ENCODE data around the gene CLBA1. TPM values are rescaled to one million over a fixed set of nuclear protein-coding genes. Genes with fewer than 3 reads are reported as not detected.
"Not testable (repeated sequence)": the region's sequence is repeated elsewhere in the genome, so short reads cannot be mapped to it uniquely, and the experiment has no call there.

CLBA1 gene
- total RNA-seq, 1 experiment from 2014 or later: 19.2 TPM

- ChIA-PET CTCF (no interaction called here), POLR2A (ENCODE audit: unreplicated experiment) (no interaction called here)
- no peaks in the 10 kb centered on the region for H3K4me1 ChIP-seq (ENCODE audit: insufficient read depth, low read length)
- intact Hi-C loops (cut with micrococcal nuclease): no loop called here
- no peak overlapping the region for H3K27ac ChIP-seq (ENCODE audit: low read length)
- no peaks in the 10 kb centered on the region for H3K27me3 ChIP-seq (ENCODE audit: low read length)
- H3K4me2 ChIP-seq (ENCODE audit: low read length): no peak overlapping the region
- no peak overlapping the region for H3K4me3 ChIP-seq (ENCODE audit: low read length)
- H3K9me2 ChIP-seq (replicated peaks; ENCODE audit: low read length): no peaks in the 10 kb centered on the region
- ATAC-seq (no peak), DNase-seq (no peak)
- H3K36me3 ChIP-seq (ENCODE audit: low read depth, low read length): no peaks in the 10 kb centered on the region
- no TSS peak for BruUV-seq (replicated peaks)
- no peak for TF ChIP-seq EZH2phosphoT487 (IDR thresholded peaks at IDR 0.05; ENCODE audit: borderline replicate concordance, low read length)
- TF ChIP-seq, protein P1, sequence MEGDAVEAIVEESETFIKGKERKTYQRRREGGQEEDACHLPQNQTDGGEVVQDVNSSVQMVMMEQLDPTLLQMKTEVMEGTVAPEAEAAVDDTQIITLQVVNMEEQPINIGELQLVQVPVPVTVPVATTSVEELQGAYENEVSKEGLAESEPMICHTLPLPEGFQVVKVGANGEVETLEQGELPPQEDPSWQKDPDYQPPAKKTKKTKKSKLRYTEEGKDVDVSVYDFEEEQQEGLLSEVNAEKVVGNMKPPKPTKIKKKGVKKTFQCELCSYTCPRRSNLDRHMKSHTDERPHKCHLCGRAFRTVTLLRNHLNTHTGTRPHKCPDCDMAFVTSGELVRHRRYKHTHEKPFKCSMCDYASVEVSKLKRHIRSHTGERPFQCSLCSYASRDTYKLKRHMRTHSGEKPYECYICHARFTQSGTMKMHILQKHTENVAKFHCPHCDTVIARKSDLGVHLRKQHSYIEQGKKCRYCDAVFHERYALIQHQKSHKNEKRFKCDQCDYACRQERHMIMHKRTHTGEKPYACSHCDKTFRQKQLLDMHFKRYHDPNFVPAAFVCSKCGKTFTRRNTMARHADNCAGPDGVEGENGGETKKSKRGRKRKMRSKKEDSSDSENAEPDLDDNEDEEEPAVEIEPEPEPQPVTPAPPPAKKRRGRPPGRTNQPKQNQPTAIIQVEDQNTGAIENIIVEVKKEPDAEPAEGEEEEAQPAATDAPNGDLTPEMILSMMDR (conservative IDR thresholded peaks at IDR 0.05; ENCODE audit: low read depth, low read length): no peak
- no peak for TF ChIP-seq EZH2 (IDR thresholded peaks at IDR 0.05; ENCODE audit: low read length, unreplicated experiment)
- no peak overlapping the region for H3K9ac ChIP-seq (ENCODE audit: low read length)
- no peaks in the 10 kb centered on the region for H4K20me1 ChIP-seq (ENCODE audit: low read length)
- H3K79me2 ChIP-seq (ENCODE audit: low read length): no peaks in the 10 kb centered on the region
- no peaks in the 10 kb centered on the region for H3F3A ChIP-seq (ENCODE audit: low read length, unreplicated experiment)
- H3K9me3 ChIP-seq (ENCODE audit: low read length): no peaks in the 10 kb centered on the region
- H2AFZ ChIP-seq (ENCODE audit: low read length): no peak overlapping the region
Observed at GRCh38 chr14:104948736-104949031, 36.9 kb upstream of the CLBA1 start.

DNA sequence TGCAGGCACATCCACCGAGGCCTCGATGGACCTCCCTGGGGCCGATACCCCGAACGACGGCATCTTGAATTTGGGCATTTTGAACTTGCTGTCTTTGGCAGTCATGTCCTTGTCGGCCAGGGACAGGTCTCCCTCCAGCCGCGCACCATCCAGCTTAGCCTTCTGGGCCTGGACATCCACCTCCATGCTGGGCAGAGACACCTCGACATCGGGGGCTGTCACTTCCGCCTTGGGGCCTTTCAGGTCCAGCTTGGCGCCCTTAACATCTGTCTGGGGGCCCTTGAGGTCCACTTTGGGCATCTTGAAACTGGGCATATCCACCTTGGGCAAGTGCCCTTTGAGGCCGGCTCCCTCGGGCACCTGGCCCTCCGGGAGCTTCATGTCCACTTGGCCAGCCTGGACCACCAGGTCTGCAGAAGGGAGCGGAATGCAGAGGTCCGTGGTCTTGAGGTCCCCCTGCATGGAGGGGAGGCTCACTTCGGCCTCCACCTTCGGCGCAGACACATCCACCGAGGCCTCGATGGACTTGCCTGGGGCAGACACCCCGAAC, 36.1 kb upstream of the CLBA1 start:
- H3K36me3 ChIP-seq (ENCODE audit: low read depth, low read length); H2AFZ ChIP-seq (ENCODE audit: low read length); POLR2A ChIA-PET (ENCODE audit: unreplicated experiment); H3K4me2 ChIP-seq (ENCODE audit: low read length); H3K9ac ChIP-seq (ENCODE audit: low read length); H3K9me2 ChIP-seq (replicated peaks; ENCODE audit: low read length); H3K79me2 ChIP-seq (ENCODE audit: low read length); H3K4me1 ChIP-seq (ENCODE audit: insufficient read depth, low read length); ATAC-seq; H3F3A ChIP-seq (ENCODE audit: low read length, unreplicated experiment); H3K4me3 ChIP-seq (ENCODE audit: low read length); intact Hi-C loops (cut with micrococcal nuclease); BruUV-seq (replicated peaks); DNase-seq; H4K20me1 ChIP-seq (ENCODE audit: low read length); H3K27ac ChIP-seq (ENCODE audit: low read length); H3K27me3 ChIP-seq (ENCODE audit: low read length); CTCF ChIA-PET; H3K9me3 ChIP-seq (ENCODE audit: low read length): not testable (repeated sequence)

- no TSS peak for BruUV-seq (replicated peaks)
- H3K27me3 ChIP-seq (ENCODE audit: low read length): no peaks in the 10 kb centered on the region
- intact Hi-C loops (cut with micrococcal nuclease): no loop called here
- H3K4me2 ChIP-seq (ENCODE audit: low read length): no peak overlapping the region
- H3K36me3 ChIP-seq (ENCODE audit: low read depth, low read length): peaks cover 3% of the 10 kb centered on the region; the same call in 1 of the 2 replicates
- DNase-seq (no peak), ATAC-seq (no peak)
- no peaks in the 10 kb centered on the region for H3K9me3 ChIP-seq (ENCODE audit: low read length)
- TF ChIP-seq, protein P1 (conservative IDR thresholded peaks at IDR 0.05; ENCODE audit: low read depth, low read length): no peak
- TF ChIP-seq EZH2phosphoT487 (IDR thresholded peaks at IDR 0.05; ENCODE audit: borderline replicate concordance, low read length): no peak
- TF ChIP-seq EZH2 (IDR thresholded peaks at IDR 0.05; ENCODE audit: low read length, unreplicated experiment): no peak
- H3K27ac ChIP-seq (ENCODE audit: low read length): no peak overlapping the region
- no peak overlapping the region for H2AFZ ChIP-seq (ENCODE audit: low read length)
- no peaks in the 10 kb centered on the region for H3K79me2 ChIP-seq (ENCODE audit: low read length)
- H3K4me1 ChIP-seq (ENCODE audit: insufficient read depth, low read length): no peaks in the 10 kb centered on the region
- no peak overlapping the region for H3K4me3 ChIP-seq (ENCODE audit: low read length)
- no peaks in the 10 kb centered on the region for H3F3A ChIP-seq (ENCODE audit: low read length, unreplicated experiment)
- H3K9me2 ChIP-seq (replicated peaks; ENCODE audit: low read length): no peaks in the 10 kb centered on the region
- POLR2A ChIA-PET (ENCODE audit: unreplicated experiment): no interaction called here
- H3K9ac ChIP-seq (ENCODE audit: low read length): no peak overlapping the region
- H4K20me1 ChIP-seq (ENCODE audit: low read length): no peaks in the 10 kb centered on the region
- CTCF ChIA-PET: no interaction called here
Observed at GRCh38 chr14:104950021-104950420, 35.6 kb upstream of the CLBA1 start.

GRCh38 chr14:104950701-104951100, 34.9 kb upstream of the CLBA1 start:
- H3K79me2 ChIP-seq (ENCODE audit: low read length); H3K4me2 ChIP-seq (ENCODE audit: low read length); DNase-seq; H3K36me3 ChIP-seq (ENCODE audit: low read depth, low read length); H3K27me3 ChIP-seq (ENCODE audit: low read length); H3F3A ChIP-seq (ENCODE audit: low read length, unreplicated experiment); H3K9me3 ChIP-seq (ENCODE audit: low read length); H3K4me1 ChIP-seq (ENCODE audit: insufficient read depth, low read length); CTCF ChIA-PET; H3K27ac ChIP-seq (ENCODE audit: low read length); H3K9ac ChIP-seq (ENCODE audit: low read length); POLR2A ChIA-PET (ENCODE audit: unreplicated experiment); H3K4me3 ChIP-seq (ENCODE audit: low read length); intact Hi-C loops (cut with micrococcal nuclease); H4K20me1 ChIP-seq (ENCODE audit: low read length); H2AFZ ChIP-seq (ENCODE audit: low read length); ATAC-seq; BruUV-seq (replicated peaks); H3K9me2 ChIP-seq (replicated peaks; ENCODE audit: low read length): not testable (repeated sequence)

DNA sequence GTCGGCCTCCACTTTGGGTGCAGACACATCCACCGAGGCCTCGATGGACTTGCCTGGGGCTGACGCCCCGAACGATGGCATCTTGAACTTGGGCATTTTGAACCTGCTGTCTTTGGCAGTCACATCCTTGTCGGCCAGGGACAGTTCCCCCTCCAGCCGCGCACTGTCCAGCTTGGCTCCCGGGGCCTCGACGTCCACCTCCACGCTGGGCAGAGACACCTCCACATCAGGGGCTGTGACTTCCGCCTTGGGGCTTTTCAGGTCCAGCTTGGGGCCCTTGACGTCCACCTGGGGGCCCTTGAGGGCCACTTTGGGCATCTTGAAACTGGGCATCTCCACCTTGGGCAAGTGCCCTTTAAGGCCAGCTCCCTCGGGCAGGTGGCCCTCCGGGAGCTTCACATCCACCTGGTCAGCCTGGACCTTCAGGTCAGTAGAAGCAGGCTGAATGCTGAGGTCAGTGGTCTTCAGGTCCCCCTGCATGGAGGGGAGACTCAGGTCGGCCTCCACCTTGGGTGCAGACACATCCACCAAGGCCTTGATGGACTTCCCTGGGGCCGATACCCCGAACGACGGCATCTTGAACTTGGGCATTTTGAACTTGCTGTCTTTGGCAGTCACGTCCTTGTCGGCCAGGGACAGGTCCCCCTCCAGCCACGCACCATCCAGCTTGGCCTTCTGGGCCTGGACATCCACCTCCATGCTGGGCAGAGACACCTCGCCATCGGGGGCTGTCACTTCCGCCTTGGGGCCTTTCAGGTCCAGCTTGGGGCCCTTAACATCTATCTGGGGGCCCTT, 33.5 kb upstream of the CLBA1 start:
- DNase-seq; H3K27ac ChIP-seq (ENCODE audit: low read length); H4K20me1 ChIP-seq (ENCODE audit: low read length); H3K4me1 ChIP-seq (ENCODE audit: insufficient read depth, low read length); H3K4me3 ChIP-seq (ENCODE audit: low read length); H3K79me2 ChIP-seq (ENCODE audit: low read length); H3K9me3 ChIP-seq (ENCODE audit: low read length); ATAC-seq; CTCF ChIA-PET; BruUV-seq (replicated peaks); intact Hi-C loops (cut with micrococcal nuclease); H2AFZ ChIP-seq (ENCODE audit: low read length); H3F3A ChIP-seq (ENCODE audit: low read length, unreplicated experiment); H3K9ac ChIP-seq (ENCODE audit: low read length); POLR2A ChIA-PET (ENCODE audit: unreplicated experiment); H3K36me3 ChIP-seq (ENCODE audit: low read depth, low read length); H3K4me2 ChIP-seq (ENCODE audit: low read length); H3K9me2 ChIP-seq (replicated peaks; ENCODE audit: low read length); H3K27me3 ChIP-seq (ENCODE audit: low read length): not testable (repeated sequence)

Measured in PC-3 (cell line).